ENCODE data around the gene TMEM250. TPM values are rescaled to one million over a fixed set of nuclear protein-coding genes. Genes with fewer than 3 reads are reported as not detected.

TMEM250 gene
- total RNA-seq, 1 experiment from 2014 or later = 37.5 TPM

- ChIA-PET RAD21 (ENCODE audit: low non-redundant PET in 1 of 2, low total read pairs in 2 of 2, uncharacterized antibody in 2 of 2, unreplicated experiment in 2 of 2) (no interaction called here), POLR2A (no interaction called here), CTCF (no interaction called here)
- H3K4me3 ChIP-seq (replicated peaks in 1 of 2; ENCODE audit: low read depth in 1 of 2, low read length in 2 of 2) = no peak overlapping the region
- no peak overlapping the region for H3K9ac ChIP-seq (ENCODE audit: low read length)
- no peaks in the 10 kb centered on the region for H3K79me2 ChIP-seq (ENCODE audit: insufficient read depth, low read length)
- H3K36me3 ChIP-seq (ENCODE audit: control insufficient read depth in 1 of 2, insufficient read depth in 2 of 2, low read length in 2 of 2) = no peaks in the 10 kb centered on the region
- no peaks in the 10 kb centered on the region for H3K9me2 ChIP-seq (ENCODE audit: insufficient read depth)
- no peaks in the 10 kb centered on the region for H3K9me3 ChIP-seq (ENCODE audit: control insufficient read depth in 1 of 2, insufficient read depth in 1 of 2, low read depth in 1 of 2, low read length in 2 of 2)
- H2AFZ ChIP-seq (ENCODE audit: low read depth, low read length, poor library complexity, severe bottlenecking) = no peak overlapping the region
- no peak for ATAC-seq
- H3K4me1 ChIP-seq (ENCODE audit: control insufficient read depth in 1 of 2, insufficient read depth in 2 of 2, low read length in 2 of 2) = peaks cover 42 to 52% of the 10 kb centered on the region in 2 experiments
- H3K27ac ChIP-seq (ENCODE audit: low read depth, low read length) = no peak overlapping the region; the same call in 1 of the 2 replicates
- intact Hi-C loops (cut with micrococcal nuclease) = no loop called here
- H4K20me1 ChIP-seq (ENCODE audit: insufficient read depth) = no peaks in the 10 kb centered on the region
- no peaks in the 10 kb centered on the region for H3K27me3 ChIP-seq (ENCODE audit: insufficient read depth, low read length)
- no peak for DNase-seq (ENCODE audit: low read depth, low spot score)
- H3K4me2 ChIP-seq (ENCODE audit: low read length) = no peak overlapping the region
- TF ChIP-seq, protein P1, sequence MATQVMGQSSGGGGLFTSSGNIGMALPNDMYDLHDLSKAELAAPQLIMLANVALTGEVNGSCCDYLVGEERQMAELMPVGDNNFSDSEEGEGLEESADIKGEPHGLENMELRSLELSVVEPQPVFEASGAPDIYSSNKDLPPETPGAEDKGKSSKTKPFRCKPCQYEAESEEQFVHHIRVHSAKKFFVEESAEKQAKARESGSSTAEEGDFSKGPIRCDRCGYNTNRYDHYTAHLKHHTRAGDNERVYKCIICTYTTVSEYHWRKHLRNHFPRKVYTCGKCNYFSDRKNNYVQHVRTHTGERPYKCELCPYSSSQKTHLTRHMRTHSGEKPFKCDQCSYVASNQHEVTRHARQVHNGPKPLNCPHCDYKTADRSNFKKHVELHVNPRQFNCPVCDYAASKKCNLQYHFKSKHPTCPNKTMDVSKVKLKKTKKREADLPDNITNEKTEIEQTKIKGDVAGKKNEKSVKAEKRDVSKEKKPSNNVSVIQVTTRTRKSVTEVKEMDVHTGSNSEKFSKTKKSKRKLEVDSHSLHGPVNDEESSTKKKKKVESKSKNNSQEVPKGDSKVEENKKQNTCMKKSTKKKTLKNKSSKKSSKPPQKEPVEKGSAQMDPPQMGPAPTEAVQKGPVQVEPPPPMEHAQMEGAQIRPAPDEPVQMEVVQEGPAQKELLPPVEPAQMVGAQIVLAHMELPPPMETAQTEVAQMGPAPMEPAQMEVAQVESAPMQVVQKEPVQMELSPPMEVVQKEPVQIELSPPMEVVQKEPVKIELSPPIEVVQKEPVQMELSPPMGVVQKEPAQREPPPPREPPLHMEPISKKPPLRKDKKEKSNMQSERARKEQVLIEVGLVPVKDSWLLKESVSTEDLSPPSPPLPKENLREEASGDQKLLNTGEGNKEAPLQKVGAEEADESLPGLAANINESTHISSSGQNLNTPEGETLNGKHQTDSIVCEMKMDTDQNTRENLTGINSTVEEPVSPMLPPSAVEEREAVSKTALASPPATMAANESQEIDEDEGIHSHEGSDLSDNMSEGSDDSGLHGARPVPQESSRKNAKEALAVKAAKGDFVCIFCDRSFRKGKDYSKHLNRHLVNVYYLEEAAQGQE (IDR thresholded peaks at IDR 0.05; ENCODE audit: low read depth) = no peak
- TF ChIP-seq ATF3 (IDR thresholded peaks at IDR 0.05) = no peak
- TF ChIP-seq CEBPB (IDR thresholded peaks at IDR 0.05; ENCODE audit: low read depth) = no peak
- TF ChIP-seq SIN3A (IDR thresholded peaks at IDR 0.05; ENCODE audit: low read depth) = no peak
- no peak for TF ChIP-seq SP1 (IDR thresholded peaks at IDR 0.05; ENCODE audit: low read depth)
- TF ChIP-seq ZNF274 (IDR thresholded peaks at IDR 0.05; ENCODE audit: low read depth, low read length) = no peak
- TF ChIP-seq EZH2 (IDR thresholded peaks at IDR 0.05) = no peak
- no peak for TF ChIP-seq RAD21 (IDR thresholded peaks at IDR 0.05; ENCODE audit: low read depth)
- no peak for TF ChIP-seq EGR1 (IDR thresholded peaks at IDR 0.05; ENCODE audit: low read depth)
- no peak for TF ChIP-seq FOSL1 (IDR thresholded peaks at IDR 0.05; ENCODE audit: low read depth)
- no TSS peak for BruUV-seq (replicated peaks)
These were observed 13.1 kb downstream of the TMEM250 start for GRCh38 chr9:136105398-136106135.
